Stimulated activated effector memory CD8-positive, alpha-beta T cell treated with anti-CD3 and anti-CD28 coated beads, Interleukin-12 subunit alpha, Interleukin-12 subunit beta, amount 100 ng/mL, for 72 hours (primary cell): ENCODE data around the gene CYS1.
A peak's percentile ranks its signal among the peaks of the same experiment; 100 is the strongest.

Source experiments
- ATAC-seq: fragments of 150-1000 bp; cut with Tn5 transposase; 2 replicates; pipeline ENCODE4 v1.10.0; 2021
- DNase-seq, 2 donors: peaks; one replicate each; pipeline ENCODE4 v3.0.0; 2021 to 2022; ENCODE audit warnings: low spot score in 2 of 2
- H3K27ac Mint-ChIP-seq: one replicate; pipeline ENCODE4 v1.8.0; 2022; ENCODE audit warnings: mild to moderate bottlenecking, mixed read lengths
- H3K36me3 Mint-ChIP-seq: one replicate; pipeline ENCODE4 v1.8.0; 2022; ENCODE audit warnings: mild to moderate bottlenecking, mixed read lengths
- H3K4me1 Mint-ChIP-seq: one replicate; pipeline ENCODE4 v1.8.0; 2022; ENCODE audit warnings: mixed read lengths
- H3K4me3 Mint-ChIP-seq: one replicate; pipeline ENCODE4 v1.8.0; 2022; ENCODE audit warnings: mild to moderate bottlenecking, mixed read lengths
- H3K9me3 Mint-ChIP-seq: one replicate; pipeline ENCODE4 v1.8.0; 2022; ENCODE audit warnings: mixed read lengths

CYS1 gene

GRCh38 chr2:10048501-10049171, 31.6 kb downstream of the CYS1 start:
- H3K36me3 Mint-ChIP-seq, result peaks cover 82% of the 10 kb centered on the region
- H3K4me3 Mint-ChIP-seq, result no peak overlapping the region
- H3K9me3 Mint-ChIP-seq, result no peaks in the 10 kb centered on the region
- DNase-seq (no peak), ATAC-seq (no peak)
- no peak overlapping the region for H3K27ac Mint-ChIP-seq
- peaks cover 20% of the 10 kb centered on the region for H3K4me1 Mint-ChIP-seq

GRCh38 chr2:10047616-10048500, 32.4 kb downstream of the CYS1 start:
- Mint-ChIP-seq H3K9me3 (no peaks in the 10 kb centered on the region), H3K36me3 (peaks cover 81% of the 10 kb centered on the region), H3K4me3 (no peak overlapping the region), H3K4me1 (peaks cover 22% of the 10 kb centered on the region), H3K27ac (peak overlapping the region; percentile 44)
- no peak for DNase-seq
- no peak for ATAC-seq

GRCh38 chr2:10046931-10047330, 33.3 kb downstream of the CYS1 start:
- ATAC-seq (no peak), DNase-seq (no peak)
- no peak overlapping the region for H3K4me3 Mint-ChIP-seq
- peaks cover 79% of the 10 kb centered on the region for H3K36me3 Mint-ChIP-seq
- H3K4me1 Mint-ChIP-seq, result peaks cover 30% of the 10 kb centered on the region
- H3K9me3 Mint-ChIP-seq, result no peaks in the 10 kb centered on the region
- peak overlapping the region; percentile 44 for H3K27ac Mint-ChIP-seq

GRCh38 chr2:10045561-10046355, 34.5 kb downstream of the CYS1 start:
- Mint-ChIP-seq H3K4me3 (peak overlapping the region; percentile 82), H3K9me3 (no peaks in the 10 kb centered on the region), H3K27ac (no peak overlapping the region), H3K4me1 (peaks cover 30% of the 10 kb centered on the region), H3K36me3 (peaks cover 68% of the 10 kb centered on the region)
- DNase-seq (no peak), ATAC-seq (no peak)

GRCh38 chr2:10043906-10044601, 36.2 kb downstream of the CYS1 start:
- H3K4me3 Mint-ChIP-seq, result peak overlapping the region; percentile 82
- H3K36me3 Mint-ChIP-seq, result peaks cover 50% of the 10 kb centered on the region
- H3K4me1 Mint-ChIP-seq, result peaks cover 24% of the 10 kb centered on the region
- no peaks in the 10 kb centered on the region for H3K9me3 Mint-ChIP-seq
- ATAC-seq (peak; percentile 81), DNase-seq (peak; percentile 89 to 93)
- H3K27ac Mint-ChIP-seq, result peak overlapping the region; percentile 82

- H3K4me1 Mint-ChIP-seq, result peaks cover 28% of the 10 kb centered on the region
- H3K4me3 Mint-ChIP-seq, result peak within 1 kb of the TSS; percentile 82
- DNase-seq (peak; percentile 58 to 79), ATAC-seq (peak; percentile 81)
- H3K36me3 Mint-ChIP-seq, result peaks cover 44% of the 10 kb centered on the region
- H3K27ac Mint-ChIP-seq, result peak within 1 kb of the TSS; percentile 95
- no peaks in the 10 kb centered on the region for H3K9me3 Mint-ChIP-seq
Observed at GRCh38 chr2:10043256-10043905, 36.8 kb downstream of the CYS1 start, which contains the start of gene KLF11. KLF11 (plus strand) TSS chr2:10043550; CDS start chr2:10043717, 167 bp downstream.

- no peak for ATAC-seq
Observed at GRCh38 chr2:10042301-10043161, 37.7 kb downstream of the CYS1 start.

GRCh38 chr2:10041711-10042110, 38.5 kb downstream of the CYS1 start:
- DNase-seq (no peak), ATAC-seq (no peak)
- Mint-ChIP-seq H3K4me1 (peaks cover 36% of the 10 kb centered on the region), H3K9me3 (no peaks in the 10 kb centered on the region), H3K27ac (peak overlapping the region; percentile 95), H3K36me3 (peaks cover 33% of the 10 kb centered on the region), H3K4me3 (peak overlapping the region; percentile 82)

More at GRCh38 chr2:10042301-10043161, 37.7 kb downstream of the CYS1 start:
- H3K4me1 Mint-ChIP-seq, result peaks cover 37% of the 10 kb centered on the region
- H3K36me3 Mint-ChIP-seq, result peaks cover 35% of the 10 kb centered on the region
- H3K27ac Mint-ChIP-seq, result peak overlapping the region; percentile 95
- peak in 1 of 2 donors; percentile 68 for DNase-seq
- H3K9me3 Mint-ChIP-seq, result no peaks in the 10 kb centered on the region
- peak overlapping the region; percentile 82 for H3K4me3 Mint-ChIP-seq

GRCh38 chr2:10039658-10040410, 40.4 kb downstream of the CYS1 start:
- peaks cover 24% of the 10 kb centered on the region for H3K36me3 Mint-ChIP-seq
- no peak for ATAC-seq
- H3K27ac Mint-ChIP-seq, result no peak overlapping the region

GRCh38 chr2:10038716-10039115, 41.5 kb downstream of the CYS1 start:
- Mint-ChIP-seq H3K36me3 (peaks cover 14% of the 10 kb centered on the region), H3K27ac (no peak overlapping the region), H3K4me3 (no peak overlapping the region), H3K9me3 (no peaks in the 10 kb centered on the region), H3K4me1 (peaks cover 55% of the 10 kb centered on the region)
- no peak for DNase-seq
- ATAC-seq, result no peak

More at GRCh38 chr2:10039658-10040410, 40.4 kb downstream of the CYS1 start:
- Mint-ChIP-seq H3K9me3 (no peaks in the 10 kb centered on the region), H3K4me1 (peaks cover 47% of the 10 kb centered on the region), H3K4me3 (no peak overlapping the region)
- DNase-seq, result no peak

GRCh38 chr2:10038123-10038522, 42.1 kb downstream of the CYS1 start:
- Mint-ChIP-seq H3K4me1 (peaks cover 55% of the 10 kb centered on the region), H3K9me3 (no peaks in the 10 kb centered on the region), H3K36me3 (peaks cover 10% of the 10 kb centered on the region), H3K27ac (no peak overlapping the region), H3K4me3 (no peak overlapping the region)
- no peak for ATAC-seq
- DNase-seq, result no peak

GRCh38 chr2:10036095-10036884, 43.9 kb downstream of the CYS1 start:
- no peaks in the 10 kb centered on the region for H3K36me3 Mint-ChIP-seq
- DNase-seq, result peak; percentile 44 to 72
- peaks cover 45% of the 10 kb centered on the region for H3K4me1 Mint-ChIP-seq
- ATAC-seq, result peak; percentile 92
- peak overlapping the region; percentile 17 for H3K4me3 Mint-ChIP-seq
- H3K9me3 Mint-ChIP-seq, result no peaks in the 10 kb centered on the region
- peak overlapping the region; percentile 71 for H3K27ac Mint-ChIP-seq
